Dedifferentiated amniotic fluid mesenchymal stem cell (primary cell): ENCODE measurements around the gene FARP1.

ENCODE experiments used
- DNase-seq: peaks from one replicate; pipeline ENCODE4 v3.0.0-alpha.2; 2016; ENCODE audit errors: extremely low spot score

Gene FARP1

DNA sequence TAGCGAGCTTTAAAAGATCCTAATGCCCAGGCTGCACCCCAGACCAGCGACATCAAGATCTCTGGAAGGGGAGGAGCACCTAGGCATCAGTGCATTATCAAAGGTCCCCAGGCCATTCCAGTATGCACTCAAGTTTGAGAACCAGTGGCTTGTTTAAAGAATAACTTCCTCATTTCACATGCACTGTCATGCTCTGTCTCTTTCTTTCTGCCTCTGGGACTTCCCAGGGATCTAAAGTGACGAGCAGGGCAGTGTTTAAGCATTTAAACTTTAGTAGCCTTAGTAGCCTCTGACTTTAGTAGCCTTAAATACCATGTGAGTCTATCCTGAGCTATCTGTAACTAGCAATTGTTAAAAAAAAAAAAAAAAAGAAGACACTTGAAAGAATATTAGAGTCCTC lies 8.9 kb upstream of the FARP1 start:
- DNase-seq: no peak

DNA sequence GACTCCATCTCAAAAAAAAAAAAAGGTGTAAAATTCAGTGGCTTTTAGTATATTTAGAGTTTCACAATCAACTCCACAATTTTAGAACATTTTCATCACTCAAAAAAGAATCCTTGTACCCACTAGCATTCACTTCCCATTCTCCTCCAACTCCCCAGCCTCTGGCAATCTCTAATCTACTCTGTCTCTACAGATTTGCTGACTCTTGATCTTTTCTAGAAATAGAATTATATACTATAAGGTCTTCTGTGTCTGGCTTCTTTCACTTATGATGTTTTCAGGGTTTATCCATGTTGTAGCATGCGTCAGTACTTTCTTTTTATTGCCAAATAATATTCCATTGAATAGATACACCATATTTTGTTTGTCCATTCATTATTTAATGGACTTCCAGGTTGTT lies 8.0 kb upstream of the FARP1 start:
- DNase-seq: no peak

DNA sequence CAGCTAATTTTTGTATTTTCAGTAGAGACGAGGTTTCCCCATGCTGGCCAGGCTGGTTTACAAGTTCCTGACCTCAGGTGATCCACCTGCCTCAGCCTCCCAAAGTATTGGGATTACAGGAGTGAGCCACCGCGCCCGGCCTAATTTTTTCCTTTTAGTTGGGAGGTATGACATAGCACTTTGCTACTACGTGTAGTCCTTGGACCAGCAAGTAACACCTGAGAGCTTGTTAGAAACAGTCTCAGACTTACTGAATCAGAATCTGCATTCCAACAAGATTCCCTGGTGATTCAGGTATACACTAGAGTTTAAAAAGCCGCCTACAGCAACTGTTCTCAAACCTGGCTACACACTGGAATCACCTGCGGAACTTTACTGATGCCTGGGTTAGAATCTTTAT lies 1.8 kb upstream of the FARP1 start:
- no peak for DNase-seq

DNA sequence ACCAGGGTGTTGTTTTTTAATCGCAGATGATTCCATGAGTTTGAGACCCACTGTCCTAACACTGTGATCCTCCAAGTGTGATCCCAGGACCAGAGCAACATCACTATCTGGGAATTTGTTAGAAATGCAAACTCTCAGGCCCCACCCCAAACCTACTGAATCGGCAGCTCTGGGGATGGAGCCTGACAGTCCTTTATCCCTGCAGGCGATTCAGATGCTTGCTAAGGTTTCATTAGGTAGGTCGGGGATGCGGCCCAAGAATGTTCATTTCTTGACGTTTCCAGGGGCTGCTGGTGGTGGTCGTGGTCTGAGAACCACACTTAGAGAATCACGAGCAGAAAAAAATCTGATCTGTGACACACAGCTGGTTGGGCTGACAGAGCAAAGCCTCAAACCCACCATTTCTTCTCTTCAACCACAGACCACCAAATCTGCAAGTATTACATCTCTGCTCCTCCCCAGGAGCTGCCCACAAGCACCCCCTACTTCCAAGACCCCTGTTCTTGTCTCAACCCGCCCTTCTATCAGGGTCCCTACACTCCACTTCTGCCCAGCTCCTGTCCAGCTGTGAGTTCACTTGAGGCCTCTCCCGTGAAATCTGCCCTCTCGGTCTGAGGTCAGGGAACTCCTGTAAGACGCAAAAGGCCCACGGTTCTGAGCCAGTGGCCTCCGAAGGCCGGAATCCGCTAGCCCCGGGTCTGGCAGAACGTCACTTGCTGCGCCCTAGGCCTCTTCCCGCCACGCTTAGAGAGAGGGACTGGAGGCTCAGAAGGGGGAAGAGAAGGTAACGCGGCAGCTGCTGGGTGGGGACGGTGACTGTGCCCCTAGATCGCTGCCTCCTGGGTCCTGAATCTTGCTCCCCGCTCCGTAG lies 1.1 kb upstream of the FARP1 start:
- no peak for DNase-seq

- DNase-seq: no peak
These were observed 261 bp downstream of the FARP1 start for GRCh38 chr13:98143157-98143553.

GRCh38 chr13:98143601-98144026 lies 720 bp downstream of the FARP1 start:
- DNase-seq: no peak

- no peak for DNase-seq
These were observed 1.3 kb downstream of the FARP1 start for GRCh38 chr13:98144027-98144741.

DNA sequence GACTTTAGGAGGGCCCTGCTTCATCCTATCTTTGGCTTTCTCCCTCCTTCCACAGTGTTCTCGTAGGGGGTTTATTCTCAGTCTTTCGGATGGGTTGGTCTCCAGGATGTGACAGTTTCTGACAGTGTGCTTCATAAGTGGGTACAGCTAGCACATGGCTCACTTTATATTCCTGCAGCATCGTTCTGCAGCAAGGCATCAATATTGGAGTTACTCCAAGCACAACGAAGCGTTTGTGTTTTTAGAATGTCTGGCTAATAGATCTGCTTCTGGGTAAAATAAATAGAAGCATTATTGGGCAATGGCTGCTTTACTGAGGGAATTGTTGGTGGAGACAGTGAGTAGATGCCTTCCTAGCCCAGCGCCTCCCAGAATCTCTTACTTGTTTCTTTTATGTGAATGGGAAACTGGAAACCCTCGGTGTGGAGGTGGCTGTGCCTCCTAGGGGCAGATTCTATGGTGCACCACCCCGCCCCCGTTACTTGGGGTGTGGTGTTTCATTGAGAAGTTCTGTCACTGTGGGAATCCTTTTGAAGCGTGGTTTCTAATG lies 2.0 kb downstream of the FARP1 start:
- DNase-seq: no peak

DNA sequence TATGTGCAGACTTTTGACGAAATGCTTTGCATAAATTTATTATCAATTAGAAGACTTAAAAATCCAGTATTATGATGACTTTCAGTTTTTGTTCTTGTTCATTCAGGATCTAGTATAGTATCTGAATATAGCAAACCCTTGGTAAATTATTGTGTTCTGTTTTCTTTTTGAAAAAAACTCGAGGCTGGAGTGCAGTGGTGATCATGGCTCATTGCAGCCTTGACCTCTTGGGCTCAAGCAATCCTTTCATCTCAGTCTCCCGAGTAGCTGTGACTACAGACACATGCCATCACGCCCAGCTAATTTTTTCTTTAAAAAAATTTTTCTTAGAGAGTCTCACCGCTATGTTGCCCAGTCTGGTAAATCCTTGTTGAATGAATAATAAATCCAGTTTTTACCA lies 4.6 kb downstream of the FARP1 start:
- no peak for DNase-seq

- DNase-seq: no peak
These were observed 8.1 kb downstream of the FARP1 start for GRCh38 chr13:98150832-98151479.

DNA sequence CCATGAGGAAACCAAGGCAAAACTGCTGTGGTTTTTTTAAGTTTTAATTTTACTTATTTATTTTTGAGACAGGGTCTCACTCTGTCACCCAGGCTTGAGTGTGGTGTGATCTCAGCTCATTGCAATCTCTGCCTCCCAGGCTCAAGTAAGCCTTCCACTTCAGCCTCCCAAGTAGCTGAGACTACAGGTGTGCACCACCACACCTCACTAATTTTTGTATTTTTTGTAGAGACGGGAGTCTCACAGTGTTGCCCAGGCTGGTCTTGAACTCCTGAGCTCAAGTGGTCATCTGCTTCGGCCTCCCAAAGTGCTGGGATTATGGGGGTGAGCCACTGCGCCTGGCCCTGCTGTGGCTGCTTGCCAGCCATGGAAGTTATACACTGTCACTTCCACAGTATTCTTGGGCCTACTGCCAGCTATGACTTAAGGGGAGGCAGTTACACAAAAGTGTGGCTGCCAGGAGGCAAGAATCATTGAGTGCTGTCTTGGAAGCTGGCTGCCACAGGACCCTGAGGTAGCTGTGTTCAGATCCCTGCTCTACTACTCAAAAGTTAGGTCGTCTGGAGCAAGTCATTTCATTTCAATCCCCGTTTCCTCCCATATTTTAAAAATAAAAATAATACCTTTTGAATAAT lies 12.7 kb downstream of the FARP1 start:
- no peak for DNase-seq

DNA sequence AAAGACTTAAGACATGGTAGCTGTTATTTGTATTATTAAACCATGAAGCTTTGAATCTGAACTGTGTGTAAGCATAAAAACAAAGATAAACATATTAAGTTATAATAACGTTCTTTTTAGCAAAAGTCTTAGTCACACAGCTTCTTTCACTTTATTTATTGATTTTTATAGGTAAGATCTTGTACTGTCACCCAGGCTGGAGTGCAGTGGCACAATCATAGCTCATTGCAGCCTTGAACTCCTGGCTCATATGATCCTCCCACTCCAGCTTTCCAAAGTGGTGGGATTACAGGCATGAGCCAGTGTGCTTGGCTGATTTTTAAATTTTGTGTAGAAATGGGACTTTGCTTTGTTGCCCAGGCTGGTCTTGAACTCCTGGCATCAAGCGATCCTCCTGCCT lies 13.4 kb downstream of the FARP1 start:
- DNase-seq: no peak

GRCh38 chr13:98157188-98157587 lies 14.3 kb downstream of the FARP1 start:
- DNase-seq: no peak

DNA sequence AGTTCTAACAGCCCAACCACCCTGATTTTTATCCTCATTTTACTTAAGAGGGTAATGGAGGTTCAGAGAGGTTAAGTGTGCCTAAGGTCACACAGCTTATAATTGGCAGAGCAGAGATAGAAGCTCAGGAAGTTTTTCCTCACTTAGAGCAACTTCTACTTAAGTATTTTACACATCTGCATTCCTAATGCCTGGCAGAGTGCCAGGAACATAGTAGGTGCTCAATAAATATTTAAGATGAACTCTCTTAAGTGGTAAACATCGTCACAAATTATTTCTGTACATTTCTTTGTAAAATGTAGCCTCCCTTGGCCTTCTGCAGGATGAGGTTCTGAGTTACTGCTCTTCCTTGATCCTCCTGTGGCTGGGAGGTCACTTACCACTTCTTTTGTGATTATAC lies 14.7 kb downstream of the FARP1 start:
- DNase-seq: no peak

- no peak for DNase-seq
These were observed 15.4 kb downstream of the FARP1 start for GRCh38 chr13:98158172-98158899.

DNA sequence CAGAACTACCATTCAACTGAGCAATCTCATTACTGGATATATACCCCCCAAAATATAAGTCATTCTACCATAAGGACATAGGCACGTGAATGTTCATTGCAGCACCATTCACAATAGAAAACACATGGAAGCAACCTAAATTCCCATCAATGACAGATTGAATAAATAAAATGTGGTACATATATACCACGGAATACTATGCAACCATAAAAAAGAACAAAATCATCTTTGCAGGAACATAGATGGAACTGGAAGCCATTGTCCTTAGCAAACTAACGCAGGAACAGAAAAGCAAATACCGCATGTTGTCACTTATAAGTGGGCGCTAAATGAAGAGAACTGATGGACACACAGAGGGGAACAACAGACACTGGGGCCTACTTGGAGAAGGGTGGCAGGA lies 20.0 kb downstream of the FARP1 start:
- DNase-seq: no peak

- DNase-seq: no peak
These were observed 26.4 kb downstream of the FARP1 start for GRCh38 chr13:98169331-98169730.

DNA sequence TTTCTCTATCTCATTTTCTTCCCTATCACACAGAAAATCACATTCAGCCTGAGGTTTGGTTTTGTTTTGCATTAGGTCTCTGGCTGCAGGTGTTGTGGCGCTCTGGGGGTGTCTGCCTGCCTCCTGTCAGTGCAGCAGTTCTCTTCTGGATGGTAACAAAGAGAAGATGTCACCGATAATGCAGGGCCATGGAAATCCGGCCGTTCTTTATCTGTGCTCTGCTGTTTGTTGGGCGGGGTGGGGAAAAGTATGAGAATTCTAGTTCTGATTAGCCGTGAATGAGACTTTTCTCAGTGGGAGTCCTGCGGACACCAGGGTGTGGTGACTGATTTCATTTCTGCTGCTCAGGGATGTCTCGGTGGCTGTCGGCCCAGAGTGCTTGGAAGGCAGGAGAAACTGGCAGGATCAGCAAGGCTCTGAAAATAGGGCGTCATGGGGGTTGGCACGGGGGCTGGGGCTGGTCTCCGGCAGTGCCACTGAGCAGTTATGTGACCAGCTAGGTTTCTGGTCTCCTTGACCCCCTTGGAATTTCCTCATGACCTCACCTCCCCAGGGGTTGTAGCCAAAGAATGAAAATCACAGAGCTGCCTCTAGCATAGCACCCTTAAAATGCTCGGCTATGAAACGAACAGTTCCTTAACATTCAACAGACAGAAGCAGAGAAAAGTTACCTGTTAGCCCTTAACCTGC lies 29.2 kb downstream of the FARP1 start:
- DNase-seq: no peak

- DNase-seq: no peak
These were observed 29.9 kb downstream of the FARP1 start for GRCh38 chr13:98172590-98173422.
